Stimulated activated CD8-positive, alpha-beta memory T cell treated with anti-CD3 and anti-CD28 coated beads, Interleukin-4, amount 100 ng/mL, for 48 hours (primary cell): Measurements from ENCODE around the gene RHBG.

ENCODE experiments used
- DNase-seq: peaks from one replicate; pipeline ENCODE4 v3.0.0-alpha.2; 2020

The RHBG gene

GRCh38 chr1:156428746-156429288 lies 59.8 kb downstream of the RHBG start:
- DNase-seq, result no peak

GRCh38 chr1:156429313-156430060 lies 60.5 kb downstream of the RHBG start:
- DNase-seq, result no peak

- no peak for DNase-seq
Observed at GRCh38 chr1:156430303-156430702, 61.3 kb downstream of the RHBG start.

DNA sequence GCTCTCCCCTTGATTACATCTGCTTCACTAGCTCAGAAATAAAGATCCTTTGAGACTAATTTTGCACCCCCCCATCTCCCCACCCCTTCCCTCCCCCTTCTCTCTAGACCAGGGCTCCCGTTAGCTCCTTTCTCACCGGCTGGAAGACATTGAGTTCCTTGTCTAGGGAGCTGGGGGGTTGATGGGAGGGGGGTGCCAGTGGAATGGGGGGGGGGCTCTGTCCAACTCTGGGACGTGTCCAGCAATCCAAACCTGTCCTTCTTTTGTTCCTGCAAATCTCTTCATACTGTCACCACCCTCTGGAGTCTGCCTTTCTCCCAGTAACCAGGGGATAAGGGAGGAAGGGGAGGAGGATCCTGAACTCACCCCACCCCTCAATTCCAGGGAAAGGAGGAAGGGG lies 61.9 kb downstream of the RHBG start:
- no peak for DNase-seq

DNA sequence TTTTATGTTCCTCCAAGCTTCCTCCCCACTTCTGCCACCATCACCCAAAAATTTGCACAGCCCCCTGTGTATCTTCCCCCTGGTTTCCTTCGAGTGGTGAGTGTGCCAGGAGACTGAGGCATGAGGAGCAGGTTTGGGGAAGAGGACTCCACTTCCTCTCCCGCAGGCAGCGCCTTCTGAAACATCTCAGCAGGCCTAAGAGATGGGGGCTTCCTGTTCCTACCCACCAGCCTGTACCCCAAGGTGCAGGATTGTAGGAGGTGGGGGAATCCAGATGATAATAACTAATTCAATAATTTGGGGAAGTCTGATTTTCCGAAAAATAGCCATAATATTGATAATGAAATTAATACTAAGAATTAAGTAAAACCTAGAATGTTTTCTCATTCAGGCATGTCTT lies 62.4 kb downstream of the RHBG start:
- no peak for DNase-seq

GRCh38 chr1:156431769-156432668 lies 63.0 kb downstream of the RHBG start:
- DNase-seq, result no peak

DNA sequence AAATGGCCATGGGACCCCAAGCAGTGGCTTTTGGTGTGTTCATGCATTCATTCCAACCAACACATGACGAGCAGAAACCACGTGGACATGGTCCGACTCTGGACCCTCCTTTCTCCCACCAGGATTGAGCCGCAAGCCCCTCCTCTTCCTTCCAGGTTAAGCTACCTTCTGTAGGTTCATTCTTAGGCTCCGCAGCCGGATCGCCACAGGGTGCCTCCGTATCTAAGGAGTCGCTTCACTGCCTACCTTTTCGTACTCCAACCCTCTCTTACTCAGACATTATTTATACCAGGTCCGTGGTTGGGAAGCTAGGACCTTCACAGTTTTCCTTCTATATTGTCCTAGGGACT lies 63.6 kb downstream of the RHBG start:
- DNase-seq, result no peak

- DNase-seq, result no peak
Observed at GRCh38 chr1:156433032-156433431, 64.0 kb downstream of the RHBG start.

GRCh38 chr1:156433602-156434001 lies 64.6 kb downstream of the RHBG start:
- no peak for DNase-seq
